ENCODE measurements around the gene LPP. TPM values are rescaled to one million over a fixed set of nuclear protein-coding genes. Genes with fewer than 3 reads are reported as not detected.
"Not testable (repeated sequence)": the region's sequence is repeated elsewhere in the genome, so short reads cannot be mapped to it uniquely, and the experiment has no call there.

LPP gene
- polyA plus RNA-seq, 2 donors: 10.5 to 12.9 TPM

- peaks cover 0 to 3% of the 10 kb centered on the region in 2 donors for H3K4me1 ChIP-seq (ENCODE audit: control insufficient read depth in 2 of 2, insufficient read depth in 2 of 2, low read length in 1 of 2)
- no peaks in the 10 kb centered on the region for H3K36me3 ChIP-seq (ENCODE audit: control insufficient read depth in 2 of 2, insufficient read depth in 2 of 2, low read length in 1 of 2)
- no peaks in the 10 kb centered on the region for H3K27me3 ChIP-seq (ENCODE audit: control insufficient read depth in 1 of 2, insufficient read depth in 2 of 2, low read length in 2 of 2)
- 58 to 72% methylated on average over 2 of the region's 2 CpGs for WGBS, 2 donors
- H3K27ac ChIP-seq (ENCODE audit: low read depth in 2 of 2, low read length in 1 of 2): no peak overlapping the region
- H3K9me3 ChIP-seq (ENCODE audit: control insufficient read depth in 2 of 2, insufficient read depth in 1 of 2, low read depth in 1 of 2, low read length in 1 of 2): no peaks in the 10 kb centered on the region
- no peak overlapping the region for H3K4me3 ChIP-seq (ENCODE audit: low read depth in 1 of 2, low read length in 2 of 2)
These were observed 284.0 kb downstream of the LPP start for GRCh38 chr3:188437926-188438325.

- Histone ChIP-seq H3K27me3 (ENCODE audit: control insufficient read depth in 1 of 2, insufficient read depth in 2 of 2, low read length in 2 of 2) (no peaks in the 10 kb centered on the region), H3K4me3 (ENCODE audit: low read depth in 1 of 2, low read length in 2 of 2) (no peak overlapping the region), H3K27ac (ENCODE audit: low read depth in 2 of 2, low read length in 1 of 2) (no peak overlapping the region), H3K36me3 (ENCODE audit: control insufficient read depth in 2 of 2, insufficient read depth in 2 of 2, low read length in 1 of 2) (no peaks in the 10 kb centered on the region), H3K4me1 (ENCODE audit: control insufficient read depth in 2 of 2, insufficient read depth in 2 of 2, low read length in 1 of 2) (peaks cover 0 to 3% of the 10 kb centered on the region in 2 donors), H3K9me3 (ENCODE audit: control insufficient read depth in 2 of 2, insufficient read depth in 1 of 2, low read depth in 1 of 2, low read length in 1 of 2) (no peaks in the 10 kb centered on the region)
- 63 to 64% methylated on average over 5 of the region's 5 CpGs for WGBS, 2 donors
These were observed 285.1 kb downstream of the LPP start for GRCh38 chr3:188439080-188439479.

- H3K9me3 ChIP-seq (ENCODE audit: control insufficient read depth in 2 of 2, insufficient read depth in 1 of 2, low read depth in 1 of 2, low read length in 1 of 2): no peaks in the 10 kb centered on the region
- peaks cover 0 to 3% of the 10 kb centered on the region in 2 donors for H3K4me1 ChIP-seq (ENCODE audit: control insufficient read depth in 2 of 2, insufficient read depth in 2 of 2, low read length in 1 of 2)
- no peak overlapping the region for H3K27ac ChIP-seq (ENCODE audit: low read depth in 2 of 2, low read length in 1 of 2)
- H3K36me3 ChIP-seq (ENCODE audit: control insufficient read depth in 2 of 2, insufficient read depth in 2 of 2, low read length in 1 of 2): no peaks in the 10 kb centered on the region
- H3K4me3 ChIP-seq (ENCODE audit: low read depth in 1 of 2, low read length in 2 of 2): no peak overlapping the region
- WGBS, 2 donors: 70 to 78% methylated on average over 1 of the region's 1 CpG
- no peaks in the 10 kb centered on the region for H3K27me3 ChIP-seq (ENCODE audit: control insufficient read depth in 1 of 2, insufficient read depth in 2 of 2, low read length in 2 of 2)
These were observed 286.5 kb downstream of the LPP start for GRCh38 chr3:188440340-188440972.

- Histone ChIP-seq H3K27ac (ENCODE audit: low read depth in 2 of 2, low read length in 1 of 2) (no peak overlapping the region), H3K9me3 (ENCODE audit: control insufficient read depth in 2 of 2, insufficient read depth in 1 of 2, low read depth in 1 of 2, low read length in 1 of 2) (no peaks in the 10 kb centered on the region), H3K4me1 (ENCODE audit: control insufficient read depth in 2 of 2, insufficient read depth in 2 of 2, low read length in 1 of 2) (no peaks in the 10 kb centered on the region), H3K4me3 (ENCODE audit: low read depth in 1 of 2, low read length in 2 of 2) (no peak overlapping the region), H3K27me3 (ENCODE audit: control insufficient read depth in 1 of 2, insufficient read depth in 2 of 2, low read length in 2 of 2) (no peaks in the 10 kb centered on the region), H3K36me3 (ENCODE audit: control insufficient read depth in 2 of 2, insufficient read depth in 2 of 2, low read length in 1 of 2) (no peaks in the 10 kb centered on the region)
- WGBS, 2 donors: 90 to 93% methylated on average over 8 of the region's 8 CpGs
These were observed 288.5 kb downstream of the LPP start for GRCh38 chr3:188442430-188442829.

GRCh38 chr3:188445175-188445574 lies 291.2 kb downstream of the LPP start:
- not testable (repeated sequence) for H3K9me3 ChIP-seq (ENCODE audit: control insufficient read depth in 2 of 2, insufficient read depth in 1 of 2, low read depth in 1 of 2, low read length in 1 of 2); H3K27me3 ChIP-seq (ENCODE audit: control insufficient read depth in 1 of 2, insufficient read depth in 2 of 2, low read length in 2 of 2); H3K4me1 ChIP-seq (ENCODE audit: control insufficient read depth in 2 of 2, insufficient read depth in 2 of 2, low read length in 1 of 2); H3K36me3 ChIP-seq (ENCODE audit: control insufficient read depth in 2 of 2, insufficient read depth in 2 of 2, low read length in 1 of 2); H3K4me3 ChIP-seq (ENCODE audit: low read depth in 1 of 2, low read length in 2 of 2); H3K27ac ChIP-seq (ENCODE audit: low read depth in 2 of 2, low read length in 1 of 2)
- WGBS, 2 donors: 96 to 100% methylated on average over 4 of the region's 4 CpGs

- WGBS, 2 donors: 77 to 88% methylated on average over 5 of the region's 5 CpGs
- no peaks in the 10 kb centered on the region for H3K9me3 ChIP-seq (ENCODE audit: control insufficient read depth in 2 of 2, insufficient read depth in 1 of 2, low read depth in 1 of 2, low read length in 1 of 2)
- H3K4me1 ChIP-seq (ENCODE audit: control insufficient read depth in 2 of 2, insufficient read depth in 2 of 2, low read length in 1 of 2): no peaks in the 10 kb centered on the region
- H3K27ac ChIP-seq (ENCODE audit: low read depth in 2 of 2, low read length in 1 of 2): no peak overlapping the region
- H3K27me3 ChIP-seq (ENCODE audit: control insufficient read depth in 1 of 2, insufficient read depth in 2 of 2, low read length in 2 of 2): no peaks in the 10 kb centered on the region
- no peaks in the 10 kb centered on the region for H3K36me3 ChIP-seq (ENCODE audit: control insufficient read depth in 2 of 2, insufficient read depth in 2 of 2, low read length in 1 of 2)
- no peak overlapping the region for H3K4me3 ChIP-seq (ENCODE audit: low read depth in 1 of 2, low read length in 2 of 2)
These were observed 292.1 kb downstream of the LPP start for GRCh38 chr3:188446014-188446413.

GRCh38 chr3:188446766-188447165 lies 292.8 kb downstream of the LPP start:
- no peaks in the 10 kb centered on the region for H3K9me3 ChIP-seq (ENCODE audit: control insufficient read depth in 2 of 2, insufficient read depth in 1 of 2, low read depth in 1 of 2, low read length in 1 of 2)
- WGBS, 2 donors: 84 to 92% methylated on average over 3 of the region's 3 CpGs
- no peaks in the 10 kb centered on the region for H3K4me1 ChIP-seq (ENCODE audit: control insufficient read depth in 2 of 2, insufficient read depth in 2 of 2, low read length in 1 of 2)
- H3K27ac ChIP-seq (ENCODE audit: low read depth in 2 of 2, low read length in 1 of 2): no peak overlapping the region
- no peaks in the 10 kb centered on the region for H3K36me3 ChIP-seq (ENCODE audit: control insufficient read depth in 2 of 2, insufficient read depth in 2 of 2, low read length in 1 of 2)
- H3K4me3 ChIP-seq (ENCODE audit: low read depth in 1 of 2, low read length in 2 of 2): no peak overlapping the region
- no peaks in the 10 kb centered on the region for H3K27me3 ChIP-seq (ENCODE audit: control insufficient read depth in 1 of 2, insufficient read depth in 2 of 2, low read length in 2 of 2)

GRCh38 chr3:188448813-188449212 lies 294.9 kb downstream of the LPP start:
- Histone ChIP-seq H3K9me3 (ENCODE audit: control insufficient read depth in 2 of 2, insufficient read depth in 1 of 2, low read depth in 1 of 2, low read length in 1 of 2) (no peaks in the 10 kb centered on the region), H3K27me3 (ENCODE audit: control insufficient read depth in 1 of 2, insufficient read depth in 2 of 2, low read length in 2 of 2) (no peaks in the 10 kb centered on the region)

GRCh38 chr3:188449421-188449820 lies 295.5 kb downstream of the LPP start:
- H3K36me3 ChIP-seq (ENCODE audit: control insufficient read depth in 2 of 2, insufficient read depth in 2 of 2, low read length in 1 of 2): no peaks in the 10 kb centered on the region
- H3K4me3 ChIP-seq (ENCODE audit: low read depth in 1 of 2, low read length in 2 of 2): no peak overlapping the region
- H3K4me1 ChIP-seq (ENCODE audit: control insufficient read depth in 2 of 2, insufficient read depth in 2 of 2, low read length in 1 of 2): no peaks in the 10 kb centered on the region
- no peak overlapping the region for H3K27ac ChIP-seq (ENCODE audit: low read depth in 2 of 2, low read length in 1 of 2)
- no peaks in the 10 kb centered on the region for H3K27me3 ChIP-seq (ENCODE audit: control insufficient read depth in 1 of 2, insufficient read depth in 2 of 2, low read length in 2 of 2)
- 97 to 98% methylated on average over 2 of the region's 2 CpGs for WGBS, 2 donors
- H3K9me3 ChIP-seq (ENCODE audit: control insufficient read depth in 2 of 2, insufficient read depth in 1 of 2, low read depth in 1 of 2, low read length in 1 of 2): no peaks in the 10 kb centered on the region

More at GRCh38 chr3:188448813-188449212, 294.9 kb downstream of the LPP start:
- Histone ChIP-seq H3K4me1 (ENCODE audit: control insufficient read depth in 2 of 2, insufficient read depth in 2 of 2, low read length in 1 of 2) (no peaks in the 10 kb centered on the region), H3K27ac (ENCODE audit: low read depth in 2 of 2, low read length in 1 of 2) (no peak overlapping the region), H3K36me3 (ENCODE audit: control insufficient read depth in 2 of 2, insufficient read depth in 2 of 2, low read length in 1 of 2) (no peaks in the 10 kb centered on the region), H3K4me3 (ENCODE audit: low read depth in 1 of 2, low read length in 2 of 2) (no peak overlapping the region)
- WGBS, 2 donors: 85 to 92% methylated on average over 4 of the region's 4 CpGs

GRCh38 chr3:188452158-188452772 lies 298.3 kb downstream of the LPP start:
- H3K27ac ChIP-seq (ENCODE audit: low read depth in 2 of 2, low read length in 1 of 2): no peak overlapping the region
- H3K4me3 ChIP-seq (ENCODE audit: low read depth in 1 of 2, low read length in 2 of 2): no peak overlapping the region
- WGBS, 2 donors: 89 to 97% methylated on average over 8 of the region's 8 CpGs
- H3K9me3 ChIP-seq (ENCODE audit: control insufficient read depth in 2 of 2, insufficient read depth in 1 of 2, low read depth in 1 of 2, low read length in 1 of 2): no peaks in the 10 kb centered on the region
- no peaks in the 10 kb centered on the region for H3K4me1 ChIP-seq (ENCODE audit: control insufficient read depth in 2 of 2, insufficient read depth in 2 of 2, low read length in 1 of 2)
- no peaks in the 10 kb centered on the region for H3K36me3 ChIP-seq (ENCODE audit: control insufficient read depth in 2 of 2, insufficient read depth in 2 of 2, low read length in 1 of 2)
- H3K27me3 ChIP-seq (ENCODE audit: control insufficient read depth in 1 of 2, insufficient read depth in 2 of 2, low read length in 2 of 2): no peaks in the 10 kb centered on the region
